Measurements from ENCODE around the gene DGCR2.

DGCR2 gene

DNA sequence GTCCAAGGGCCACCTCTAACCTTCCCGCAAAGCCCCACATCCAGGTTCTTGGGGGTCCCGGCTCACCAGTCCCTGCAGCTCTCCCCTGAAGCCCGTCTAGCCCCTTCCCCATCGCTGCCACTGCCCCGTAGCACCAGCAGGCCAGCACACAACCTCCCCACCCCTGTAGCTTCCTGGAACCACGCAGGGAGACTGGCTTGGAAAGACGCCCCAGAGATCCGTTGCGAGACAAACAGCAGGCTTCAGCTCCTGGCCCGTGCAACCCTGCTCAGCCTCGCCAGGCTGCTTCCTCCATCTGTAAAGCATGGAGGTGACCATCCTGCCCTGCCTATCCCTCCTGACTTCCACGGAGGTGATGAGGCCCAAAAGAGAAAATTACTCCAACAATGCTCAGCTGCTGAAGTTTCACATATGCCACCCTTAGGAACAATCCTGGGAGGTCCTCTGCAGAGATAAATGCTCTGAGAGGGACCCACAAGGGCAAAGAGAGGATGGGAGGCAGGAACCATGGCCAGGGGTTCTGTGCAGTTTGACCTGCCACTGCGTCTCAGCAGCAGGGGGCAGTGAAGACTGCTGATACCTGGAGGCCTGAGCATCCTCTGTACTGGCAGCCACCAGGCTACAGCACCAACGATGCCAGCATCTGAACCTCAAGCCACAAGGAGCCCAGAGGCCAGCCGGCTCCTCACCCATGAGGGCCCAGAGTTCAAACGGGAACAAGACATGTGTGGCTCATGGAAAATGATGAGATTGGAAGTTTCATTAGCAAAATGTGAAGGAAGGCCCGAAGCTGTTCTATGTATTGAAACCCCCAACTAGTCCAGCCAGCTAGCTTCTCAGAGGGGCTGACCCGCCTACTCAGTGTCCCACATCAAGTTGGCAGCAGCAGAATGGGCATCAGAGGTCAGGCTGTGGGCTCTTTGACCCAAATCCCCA, 16.1 kb downstream of the DGCR2 start:
- Histone ChIP-seq H3K27me3 (ENCODE audit: insufficient read depth, poor library complexity, severe bottlenecking) (no peaks in the 10 kb centered on the region), H3K27ac (replicated peaks) (no peak overlapping the region), H3K4me3 (replicated peaks; ENCODE audit: insufficient read depth, low read length) (no peak overlapping the region)
- DNase-seq (ENCODE audit: low read depth in 1 of 2, low spot score in 1 of 2): peak in 1 of 2 experiments; percentile 52
- TF ChIP-seq, protein P1, sequence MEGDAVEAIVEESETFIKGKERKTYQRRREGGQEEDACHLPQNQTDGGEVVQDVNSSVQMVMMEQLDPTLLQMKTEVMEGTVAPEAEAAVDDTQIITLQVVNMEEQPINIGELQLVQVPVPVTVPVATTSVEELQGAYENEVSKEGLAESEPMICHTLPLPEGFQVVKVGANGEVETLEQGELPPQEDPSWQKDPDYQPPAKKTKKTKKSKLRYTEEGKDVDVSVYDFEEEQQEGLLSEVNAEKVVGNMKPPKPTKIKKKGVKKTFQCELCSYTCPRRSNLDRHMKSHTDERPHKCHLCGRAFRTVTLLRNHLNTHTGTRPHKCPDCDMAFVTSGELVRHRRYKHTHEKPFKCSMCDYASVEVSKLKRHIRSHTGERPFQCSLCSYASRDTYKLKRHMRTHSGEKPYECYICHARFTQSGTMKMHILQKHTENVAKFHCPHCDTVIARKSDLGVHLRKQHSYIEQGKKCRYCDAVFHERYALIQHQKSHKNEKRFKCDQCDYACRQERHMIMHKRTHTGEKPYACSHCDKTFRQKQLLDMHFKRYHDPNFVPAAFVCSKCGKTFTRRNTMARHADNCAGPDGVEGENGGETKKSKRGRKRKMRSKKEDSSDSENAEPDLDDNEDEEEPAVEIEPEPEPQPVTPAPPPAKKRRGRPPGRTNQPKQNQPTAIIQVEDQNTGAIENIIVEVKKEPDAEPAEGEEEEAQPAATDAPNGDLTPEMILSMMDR (IDR thresholded peaks at IDR 0.05; ENCODE audit: insufficient read depth, low read length): peak; percentile 55
- no peak for TF ChIP-seq POLR2AphosphoS5 (IDR thresholded peaks at IDR 0.05; ENCODE audit: low read depth)

DNA sequence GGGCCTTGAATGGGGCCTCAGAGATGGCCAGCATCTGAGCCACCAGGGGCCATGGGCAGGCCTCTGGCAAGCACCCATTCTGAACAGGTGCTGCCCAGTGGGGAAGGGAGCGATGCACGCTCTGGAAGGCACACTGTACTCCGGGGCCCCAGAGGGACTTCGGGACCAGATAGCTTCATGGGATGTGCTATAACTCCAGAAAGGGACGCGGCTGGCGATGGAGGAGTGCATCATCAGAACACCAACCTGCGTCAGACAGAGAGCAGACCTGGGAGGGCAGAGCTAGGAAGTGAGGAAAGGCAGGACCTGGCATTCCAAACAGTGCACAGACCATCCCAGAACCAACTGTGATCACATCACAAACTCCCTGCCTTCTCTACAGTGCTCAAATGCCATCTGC, 16.8 kb downstream of the DGCR2 start:
- no peak overlapping the region for H3K27ac ChIP-seq (replicated peaks)
- no peak for DNase-seq (ENCODE audit: low read depth in 1 of 2, low spot score in 1 of 2)
- H3K4me3 ChIP-seq (replicated peaks; ENCODE audit: insufficient read depth, low read length): no peak overlapping the region
- no peak for TF ChIP-seq POLR2AphosphoS5 (IDR thresholded peaks at IDR 0.05; ENCODE audit: low read depth)
- TF ChIP-seq, protein P1 (IDR thresholded peaks at IDR 0.05; ENCODE audit: insufficient read depth, low read length): no peak
- TF ChIP-seq GABPA (IDR thresholded peaks at IDR 0.05; ENCODE audit: low read depth): no peak
- TF ChIP-seq REST (IDR thresholded peaks at IDR 0.05; ENCODE audit: insufficient replicate concordance, low read depth): no peak
- no peak for TF ChIP-seq SPI1 (IDR thresholded peaks at IDR 0.05; ENCODE audit: borderline replicate concordance, low read depth)
- no peaks in the 10 kb centered on the region for H3K27me3 ChIP-seq (ENCODE audit: insufficient read depth, poor library complexity, severe bottlenecking)

GRCh38 chr22:19103880-19104821, 18.1 kb downstream of the DGCR2 start:
- Histone ChIP-seq H3K27ac (replicated peaks) (no peak overlapping the region), H3K27me3 (ENCODE audit: insufficient read depth, poor library complexity, severe bottlenecking) (no peaks in the 10 kb centered on the region), H3K4me3 (replicated peaks; ENCODE audit: insufficient read depth, low read length) (no peak overlapping the region)
- no peak for DNase-seq (ENCODE audit: low read depth in 1 of 2, low spot score in 1 of 2)
- TF ChIP-seq SPI1 (IDR thresholded peaks at IDR 0.05; ENCODE audit: borderline replicate concordance, low read depth): no peak
- no peak for TF ChIP-seq REST (IDR thresholded peaks at IDR 0.05; ENCODE audit: insufficient replicate concordance, low read depth)
- TF ChIP-seq, protein P1 (IDR thresholded peaks at IDR 0.05; ENCODE audit: insufficient read depth, low read length): no peak
- no peak for TF ChIP-seq GABPA (IDR thresholded peaks at IDR 0.05; ENCODE audit: low read depth)

Measured in HL-60 (cell line).